NOMO-1 treated with dmso at 0.1 percent for 144 hours (cell line): ENCODE results near the gene PRDX3.

Experiments used
- DNase-seq: peaks from one replicate; lab custom pipeline; 2025; ENCODE audit not compliant: unreplicated experiment; lab: John Stamatoyannopoulos, UW

The PRDX3 gene

GRCh38 chr10:119131512-119132240 lies 46.9 kb downstream of the PRDX3 start:
- DNase-seq = peak; percentile 86

GRCh38 chr10:119129721-119130120 lies 48.9 kb downstream of the PRDX3 start:
- DNase-seq = no peak

- DNase-seq = no peak
Measured at GRCh38 chr10:119125942-119126341, 52.7 kb downstream of the PRDX3 start.

GRCh38 chr10:119120875-119121274 lies 57.7 kb downstream of the PRDX3 start:
- no peak for DNase-seq

- peak; percentile 26 for DNase-seq
Measured at GRCh38 chr10:119120413-119120867, 58.2 kb downstream of the PRDX3 start.

- DNase-seq = no peak
Measured at GRCh38 chr10:119119400-119119799, 59.2 kb downstream of the PRDX3 start.

- DNase-seq = no peak
Measured at GRCh38 chr10:119118231-119118630, 60.4 kb downstream of the PRDX3 start.
